HG03025 (cell line): ENCODE data around the gene SEMA5A.
"Not testable (repeated sequence)": the region's sequence is repeated elsewhere in the genome, so short reads cannot be mapped to it uniquely, and the experiment has no call there.

Experiments
- ATAC-seq: cut with Tn5 transposase; IDR thresholded peaks from one replicate; pipeline ENCODE4 v1.9.1; 2021; ENCODE audit warnings: mild to moderate bottlenecking, moderate library complexity; ENCODE audit not compliant: unreplicated experiment, low FRiP score

Gene SEMA5A

GRCh38 chr5:9375756-9376155, 170.1 kb downstream of the SEMA5A start:
- no peak for ATAC-seq

GRCh38 chr5:9374025-9374424, 171.8 kb downstream of the SEMA5A start:
- ATAC-seq = no peak

- ATAC-seq = no peak
Observed at GRCh38 chr5:9373571-9373970, 172.3 kb downstream of the SEMA5A start.

GRCh38 chr5:9370256-9370655, 175.6 kb downstream of the SEMA5A start:
- no peak for ATAC-seq

- ATAC-seq = no peak
Observed at GRCh38 chr5:9365512-9365911, 180.4 kb downstream of the SEMA5A start.

- no peak for ATAC-seq
Observed at GRCh38 chr5:9363449-9363848, 182.4 kb downstream of the SEMA5A start.

- ATAC-seq = peak; percentile 41
Observed at GRCh38 chr5:9363026-9363425, 182.8 kb downstream of the SEMA5A start.

- ATAC-seq = peak; percentile 66
Observed at GRCh38 chr5:9362600-9362999, 183.3 kb downstream of the SEMA5A start.

- ATAC-seq = peak; percentile 53
Observed at GRCh38 chr5:9361835-9362234, 184.0 kb downstream of the SEMA5A start.

- ATAC-seq = no peak
Observed at GRCh38 chr5:9358961-9359685, 186.8 kb downstream of the SEMA5A start.

GRCh38 chr5:9356351-9356825, 189.5 kb downstream of the SEMA5A start:
- ATAC-seq = no peak

GRCh38 chr5:9354336-9355081, 191.4 kb downstream of the SEMA5A start:
- ATAC-seq = no peak

GRCh38 chr5:9353048-9353447, 192.8 kb downstream of the SEMA5A start:
- ATAC-seq = not testable (repeated sequence)

GRCh38 chr5:9351546-9351945, 194.3 kb downstream of the SEMA5A start:
- no peak for ATAC-seq

- no peak for ATAC-seq
Observed at GRCh38 chr5:9350301-9350797, 195.5 kb downstream of the SEMA5A start.

- ATAC-seq = no peak
Observed at GRCh38 chr5:9348401-9348996, 197.4 kb downstream of the SEMA5A start.

- no peak for ATAC-seq
Observed at GRCh38 chr5:9347541-9348295, 198.2 kb downstream of the SEMA5A start.

GRCh38 chr5:9347032-9347431, 198.8 kb downstream of the SEMA5A start:
- ATAC-seq = no peak

- ATAC-seq = no peak
Observed at GRCh38 chr5:9344751-9345240, 201.1 kb downstream of the SEMA5A start.

GRCh38 chr5:9343146-9343850, 202.6 kb downstream of the SEMA5A start:
- no peak for ATAC-seq
